NCI-H2107 treated with DMSO at 0.1 percent for 48 hours (cell line): Measurements from ENCODE around the gene PKN1.
"Not testable (repeated sequence)": the region's sequence is repeated elsewhere in the genome, so short reads cannot be mapped to it uniquely, and the experiment has no call there.

Experiments
- DNase-seq: peaks from one replicate; lab custom pipeline; 2025; ENCODE audit not compliant: unreplicated experiment; lab: John Stamatoyannopoulos, UW

PKN1 gene

DNA sequence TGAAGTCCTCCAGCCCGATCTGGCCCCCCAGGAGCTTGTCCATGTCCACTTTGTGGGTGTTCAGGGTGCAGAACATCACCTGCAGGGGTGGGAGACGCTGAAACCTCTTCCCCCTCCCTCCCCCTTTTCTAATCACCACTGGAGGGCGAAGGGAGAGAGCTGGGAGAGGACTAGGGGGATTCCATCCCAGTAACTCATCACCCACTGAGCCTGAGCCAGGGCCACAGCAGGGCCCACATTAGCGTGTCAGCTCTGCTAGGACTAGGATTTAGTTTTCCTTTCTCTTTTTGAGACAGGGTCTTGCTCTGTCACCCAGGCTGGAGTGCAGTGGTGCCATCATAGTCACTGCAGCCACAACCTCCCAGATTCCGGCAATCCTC lies 47.6 kb downstream of the PKN1 start:
- DNase-seq, result no peak

DNA sequence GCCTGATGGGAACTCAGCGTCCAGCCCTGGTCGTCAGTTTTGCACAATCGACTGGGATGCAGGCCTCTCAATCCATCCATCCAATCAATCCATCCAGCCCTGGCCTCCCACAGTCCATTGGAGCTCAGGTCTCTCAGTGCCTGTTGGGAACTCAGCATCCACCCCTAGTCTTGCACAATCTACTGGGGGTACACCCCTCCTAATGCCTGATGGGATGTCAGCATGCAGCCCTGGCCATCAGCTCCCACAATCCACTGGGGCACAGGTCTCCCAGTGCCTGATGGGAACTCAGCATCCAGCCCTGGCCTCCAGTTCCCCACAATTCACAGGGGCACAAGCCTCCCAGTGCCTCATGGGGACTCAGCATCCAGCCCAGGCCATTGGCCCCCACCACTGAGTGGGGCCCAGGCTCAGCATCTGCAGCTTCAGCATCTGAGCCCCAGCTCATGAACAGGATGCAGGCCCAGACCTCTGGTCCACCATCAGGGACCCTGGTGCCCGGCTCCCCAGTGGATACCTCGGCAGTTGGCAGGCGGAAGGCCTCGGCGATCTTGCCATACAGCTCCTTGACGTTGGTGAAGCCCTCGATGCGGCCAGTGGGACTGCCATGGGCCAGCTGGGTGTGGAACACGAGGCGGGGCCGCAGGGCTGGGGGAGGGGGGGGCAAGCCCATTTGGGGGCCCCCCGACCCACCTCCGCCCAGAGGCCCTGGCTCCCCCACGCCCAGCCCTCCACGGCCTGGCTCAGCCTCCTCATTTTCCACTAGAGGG lies 49.3 kb downstream of the PKN1 start:
- no peak for DNase-seq

DNA sequence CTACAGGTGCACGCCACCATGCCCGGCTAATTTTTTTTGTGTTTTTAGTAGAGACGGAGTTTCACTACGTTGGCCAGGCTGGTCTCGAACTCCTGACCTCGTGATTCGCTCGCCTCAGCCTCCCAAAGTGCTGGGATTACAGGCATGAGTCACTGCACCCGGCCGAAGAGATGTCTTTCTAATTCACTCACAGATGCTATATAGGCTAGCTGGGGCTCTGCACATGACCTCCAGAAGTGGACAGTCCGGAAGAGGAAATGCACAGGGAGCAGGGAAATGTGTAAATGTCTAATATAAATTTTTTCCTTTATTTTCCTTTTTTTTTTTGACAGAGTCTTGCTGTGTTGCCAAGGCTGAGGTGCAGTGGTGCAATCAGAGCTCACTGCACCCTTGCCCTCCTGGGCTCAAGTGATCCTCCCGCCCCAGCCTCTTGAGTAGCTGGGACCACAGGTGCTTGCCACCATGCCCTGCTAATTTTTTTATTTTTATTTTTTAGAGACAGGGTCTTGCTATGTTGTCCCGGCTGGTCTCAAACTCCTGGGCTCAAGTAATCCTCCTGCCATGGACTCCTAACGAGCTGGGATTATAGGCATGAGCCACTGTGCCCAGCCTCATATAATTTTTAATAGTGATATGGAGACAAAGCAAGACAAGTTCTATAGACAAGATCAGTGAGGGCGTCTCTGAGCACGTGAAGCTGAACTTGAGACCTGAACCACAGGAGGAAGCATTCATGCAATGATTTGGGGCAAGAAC lies 54.4 kb downstream of the PKN1 start:
- DNase-seq, result no peak

DNA sequence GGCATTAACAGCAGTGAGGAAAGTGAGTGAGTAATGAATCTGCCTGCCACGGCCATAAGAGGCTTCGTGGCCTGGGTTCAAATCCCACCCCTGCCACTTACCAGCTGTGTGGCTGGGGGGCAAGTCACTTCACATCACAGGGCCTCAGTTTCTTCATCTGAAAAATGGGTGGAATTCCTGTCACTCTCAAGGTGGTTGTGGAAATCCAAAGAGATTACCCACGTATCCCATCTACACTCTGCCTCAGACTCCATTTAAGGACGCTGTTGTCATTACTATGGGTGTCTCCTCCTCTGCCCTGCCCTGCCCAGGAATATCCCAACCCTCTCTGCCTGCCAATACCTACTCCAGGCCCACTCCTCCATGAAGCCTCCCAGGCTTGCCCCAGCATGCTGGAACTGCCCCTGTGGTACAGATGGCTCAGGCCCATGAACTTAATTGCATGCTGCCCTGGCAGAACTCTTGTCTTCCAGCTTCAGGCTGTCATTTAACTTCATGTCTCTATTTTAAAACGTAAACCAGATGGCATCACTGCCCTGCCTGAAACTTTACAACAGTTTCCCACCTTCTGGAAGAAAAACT lies 59.7 kb downstream of the PKN1 start:
- DNase-seq, result no peak

DNA sequence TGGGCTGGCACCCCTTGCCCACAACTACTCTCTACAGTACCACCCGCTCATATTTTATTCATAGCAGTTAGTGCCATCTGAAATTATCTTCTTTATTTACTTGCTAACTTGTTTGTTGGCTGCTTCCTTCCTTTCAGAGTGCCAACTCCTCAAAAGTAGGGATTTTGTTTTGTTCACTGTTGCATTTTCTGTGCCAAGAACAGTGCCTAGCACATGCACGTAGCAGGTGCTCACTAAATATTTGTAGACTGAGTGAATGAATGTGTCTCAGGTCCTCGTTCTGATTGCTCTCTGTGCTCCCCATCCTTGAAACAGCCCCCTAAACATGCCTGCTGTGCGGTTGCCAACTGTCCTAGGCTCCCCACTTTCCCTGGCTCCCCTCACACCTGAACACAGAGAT lies 61.3 kb downstream of the PKN1 start:
- DNase-seq, result no peak

DNA sequence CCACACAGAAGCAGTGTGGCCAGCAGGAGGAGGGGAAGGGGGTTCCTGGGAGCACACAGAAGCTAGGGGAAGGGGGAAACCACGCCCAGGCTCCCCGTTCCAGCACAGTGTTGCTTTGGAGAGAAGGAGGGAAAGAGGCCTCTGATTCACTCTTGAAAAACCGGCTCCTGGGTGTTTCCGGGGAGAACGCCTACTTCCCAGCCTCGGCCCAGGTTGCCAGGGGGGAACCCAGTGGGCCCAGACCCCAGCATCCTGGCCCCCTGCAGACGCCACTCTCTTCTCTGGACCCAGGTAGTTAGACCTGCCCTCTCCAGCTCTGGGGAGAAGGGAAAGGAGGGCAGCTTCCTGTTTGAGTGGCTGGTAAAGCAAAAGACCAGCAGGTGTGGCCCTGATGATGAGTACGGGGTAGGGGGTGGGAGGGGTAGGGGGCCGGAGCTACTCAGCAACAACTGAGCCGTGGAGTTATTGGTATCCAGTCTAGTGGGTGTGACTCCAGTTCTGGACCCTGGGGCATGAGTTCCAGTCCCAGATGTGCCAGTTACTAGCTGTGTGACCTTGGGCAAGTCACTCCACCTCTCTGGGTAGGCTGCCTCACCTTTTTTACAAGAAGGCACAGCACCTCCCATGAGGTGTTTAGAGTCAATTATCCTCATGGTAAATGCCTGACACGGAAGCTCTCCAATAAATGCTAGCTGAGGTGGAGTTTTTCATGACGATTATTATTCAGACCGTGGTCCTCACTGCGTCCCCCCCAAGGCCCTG lies 62.0 kb downstream of the PKN1 start:
- DNase-seq, result no peak

DNA sequence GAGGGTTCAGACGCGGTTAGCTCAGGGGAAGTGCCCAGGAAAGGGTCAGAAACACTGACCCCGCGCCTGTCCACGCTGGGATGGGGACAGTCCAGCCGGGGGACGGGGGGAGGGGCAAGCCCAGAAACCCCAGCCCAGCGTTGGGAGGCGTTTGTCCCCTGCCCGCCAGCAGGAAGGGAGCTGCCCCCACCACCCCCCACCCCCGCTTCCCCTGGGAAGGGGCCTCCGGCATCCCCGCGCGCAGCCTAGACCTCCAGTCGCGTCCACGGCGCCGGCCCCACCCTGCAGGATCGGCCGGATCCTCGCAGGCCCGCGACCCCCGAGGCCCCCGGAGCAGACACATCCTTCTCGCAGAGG lies 62.5 kb downstream of the PKN1 start:
- DNase-seq, result no peak

DNA sequence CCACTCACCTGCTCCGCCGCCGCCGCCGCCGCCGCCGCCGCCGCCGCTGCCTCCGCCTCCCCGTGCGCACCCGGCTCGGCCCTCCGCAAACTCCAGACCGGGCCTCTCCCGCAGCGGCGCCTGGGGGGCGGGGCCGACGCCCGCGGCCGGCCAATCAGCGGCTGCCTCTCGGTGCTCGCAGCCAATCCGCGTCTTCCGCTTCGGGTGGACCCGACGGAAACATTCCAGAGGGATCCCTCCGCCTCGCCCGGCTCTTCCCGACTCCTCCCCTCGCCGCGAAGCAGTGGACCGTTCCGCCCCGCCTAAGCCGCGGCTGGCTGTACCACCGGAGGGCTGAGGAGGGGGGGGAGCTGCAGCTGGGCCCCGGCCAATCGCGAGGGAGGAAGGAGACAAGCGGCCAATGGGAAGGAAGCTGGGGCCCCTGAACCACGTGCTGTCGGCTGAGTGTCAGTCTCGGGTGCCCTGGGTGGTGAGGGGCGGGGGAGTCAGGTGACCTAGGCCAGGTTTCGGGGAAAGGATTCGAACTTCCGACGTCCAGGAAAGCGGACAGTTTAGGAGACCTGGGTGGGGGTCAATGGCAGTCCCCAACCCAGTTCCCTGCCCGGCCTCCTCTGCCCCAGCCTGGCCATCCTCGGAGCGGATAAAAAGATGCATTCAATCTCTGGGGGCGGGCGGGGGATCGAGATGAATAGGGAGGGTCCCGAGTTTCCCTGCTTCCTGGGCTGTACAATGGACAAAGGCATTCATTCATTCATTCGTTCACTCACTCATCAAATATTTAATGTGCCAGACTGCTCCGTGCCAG lies 63.1 kb downstream of the PKN1 start, which contains the start of gene GIPC1:
TSS of gene GIPC1 (minus strand) at position 99 of the 805 bp plus-strand sequence. CDS start 13,151 bp downstream, outside the sequence.
- DNase-seq, result peak; percentile 96

DNA sequence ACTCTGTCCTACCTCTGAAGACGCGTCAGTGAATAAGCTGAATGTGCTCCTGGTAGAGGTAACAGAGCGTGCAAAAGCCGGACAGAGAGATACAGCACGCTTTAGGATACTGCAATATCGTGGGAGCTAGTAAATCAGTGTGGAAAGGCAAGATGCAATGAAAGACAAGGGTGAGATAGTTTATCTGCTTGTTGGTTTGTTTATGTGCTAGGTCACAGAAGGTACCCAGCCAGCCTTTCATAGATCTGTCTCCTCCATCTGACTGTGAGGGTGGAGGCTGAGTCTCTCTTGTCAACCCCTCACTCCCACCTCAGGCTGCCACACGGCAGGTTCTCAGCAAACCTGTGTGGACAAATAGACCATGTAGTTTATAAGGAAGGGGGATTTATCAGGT lies 63.7 kb downstream of the PKN1 start:
- DNase-seq, result no peak

DNA sequence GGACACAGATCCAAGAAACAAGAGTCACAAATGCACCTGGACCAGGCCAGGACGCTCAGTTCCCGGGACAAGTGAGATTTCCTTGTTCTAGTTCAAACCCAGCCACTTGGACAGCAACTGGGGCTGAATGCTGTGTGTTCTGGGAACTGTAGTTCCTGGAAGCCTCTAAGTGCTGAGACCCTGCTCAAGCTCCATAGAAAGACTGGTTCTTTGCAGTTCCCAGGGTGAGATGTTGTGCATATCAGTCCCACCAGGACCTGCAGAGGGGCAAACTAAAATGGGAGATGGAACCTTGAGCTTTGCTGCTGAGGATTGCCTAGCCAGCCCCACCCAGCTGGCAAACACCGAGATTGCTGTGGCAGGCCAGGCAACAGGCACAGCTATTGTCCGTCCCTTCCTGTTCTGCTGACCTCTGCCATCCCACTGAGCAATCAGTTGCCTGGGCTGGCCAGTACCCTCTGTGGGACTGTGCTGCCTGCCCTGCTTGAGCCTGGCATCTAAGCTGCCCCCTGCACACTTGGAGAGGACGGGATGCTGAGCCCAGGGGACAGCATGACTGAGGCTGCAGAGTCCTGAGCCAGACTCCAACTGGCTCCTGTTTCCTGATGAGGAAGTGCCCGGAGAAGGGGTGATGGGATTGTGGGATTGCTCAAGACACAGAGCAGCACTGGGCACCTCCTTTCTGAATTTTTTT lies 64.3 kb downstream of the PKN1 start:
- DNase-seq, result no peak

DNA sequence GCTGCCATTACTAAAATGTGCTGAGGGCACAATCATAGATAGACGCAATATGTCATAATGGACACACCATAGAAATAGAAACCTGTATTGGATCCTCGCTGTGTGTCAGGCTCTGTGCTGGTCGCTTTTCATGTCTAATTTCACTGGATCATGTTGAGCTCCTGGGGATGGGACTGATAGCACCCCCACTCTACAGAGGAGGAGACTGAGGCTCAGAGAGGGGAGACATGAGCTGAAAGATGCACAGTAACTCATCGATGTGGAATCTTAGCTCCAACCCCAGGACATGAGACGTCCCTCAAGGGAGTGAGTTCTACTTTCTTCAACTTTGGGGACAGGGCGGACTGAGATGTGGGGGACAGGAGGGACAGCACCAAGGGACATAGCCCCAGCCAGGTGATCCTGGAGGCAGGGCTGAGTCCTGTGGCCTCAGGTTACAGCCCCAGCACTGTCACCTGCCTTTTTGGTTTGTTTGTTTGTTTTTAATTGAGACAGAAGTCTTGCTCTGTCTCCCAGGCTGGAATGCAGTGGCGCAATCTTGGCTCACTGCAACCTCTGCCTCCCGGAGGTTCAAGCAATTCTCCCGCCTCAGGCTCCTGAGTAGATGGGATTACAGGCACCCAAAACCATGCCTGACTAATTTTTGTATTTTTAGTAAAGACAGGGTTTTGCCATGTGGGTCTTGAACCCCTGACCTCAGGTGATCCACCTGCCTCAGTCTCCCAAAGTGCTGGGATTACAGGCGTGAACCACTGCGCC lies 69.4 kb downstream of the PKN1 start:
- no peak for DNase-seq

DNA sequence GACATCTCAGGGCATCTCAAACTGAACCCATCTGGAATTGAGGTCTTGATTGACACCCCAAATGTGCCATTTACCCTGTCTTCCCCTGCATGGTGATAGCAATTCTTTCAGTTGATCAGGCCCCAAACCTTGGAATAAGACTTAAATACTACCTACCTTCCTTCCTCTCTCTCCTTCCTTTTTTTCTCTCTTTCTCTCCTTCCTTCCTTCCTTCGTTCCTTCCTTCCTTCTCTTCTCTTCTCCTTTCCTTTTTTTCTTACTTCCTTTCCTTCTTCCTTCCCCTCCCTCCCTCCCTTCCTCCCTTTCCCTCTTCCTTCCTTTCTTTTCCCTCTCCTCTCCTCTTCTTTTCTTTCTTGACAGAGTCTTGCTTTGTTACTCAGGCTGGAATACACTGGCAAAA lies 70.2 kb downstream of the PKN1 start:
- DNase-seq, result no peak

DNA sequence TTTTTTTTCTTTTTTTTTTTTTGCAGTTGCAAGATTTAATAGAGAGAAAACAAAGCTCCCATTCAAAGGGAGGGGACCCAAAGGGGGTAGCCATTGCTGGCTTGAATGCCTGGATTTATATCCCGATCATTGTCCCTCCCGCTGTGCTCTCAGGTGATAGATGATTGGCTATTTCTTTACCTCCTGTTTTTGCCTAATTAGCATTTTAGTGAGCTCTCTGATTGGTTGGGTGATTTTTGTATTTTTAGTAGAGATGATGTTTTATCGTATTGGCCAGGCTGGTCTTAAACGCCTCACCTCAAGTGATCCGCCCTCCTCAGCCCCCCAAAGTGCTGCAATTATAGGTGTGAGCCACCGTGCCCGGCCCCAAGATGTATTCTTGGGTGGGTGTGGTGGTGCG lies 71.5 kb downstream of the PKN1 start:
- not testable (repeated sequence) for DNase-seq

DNA sequence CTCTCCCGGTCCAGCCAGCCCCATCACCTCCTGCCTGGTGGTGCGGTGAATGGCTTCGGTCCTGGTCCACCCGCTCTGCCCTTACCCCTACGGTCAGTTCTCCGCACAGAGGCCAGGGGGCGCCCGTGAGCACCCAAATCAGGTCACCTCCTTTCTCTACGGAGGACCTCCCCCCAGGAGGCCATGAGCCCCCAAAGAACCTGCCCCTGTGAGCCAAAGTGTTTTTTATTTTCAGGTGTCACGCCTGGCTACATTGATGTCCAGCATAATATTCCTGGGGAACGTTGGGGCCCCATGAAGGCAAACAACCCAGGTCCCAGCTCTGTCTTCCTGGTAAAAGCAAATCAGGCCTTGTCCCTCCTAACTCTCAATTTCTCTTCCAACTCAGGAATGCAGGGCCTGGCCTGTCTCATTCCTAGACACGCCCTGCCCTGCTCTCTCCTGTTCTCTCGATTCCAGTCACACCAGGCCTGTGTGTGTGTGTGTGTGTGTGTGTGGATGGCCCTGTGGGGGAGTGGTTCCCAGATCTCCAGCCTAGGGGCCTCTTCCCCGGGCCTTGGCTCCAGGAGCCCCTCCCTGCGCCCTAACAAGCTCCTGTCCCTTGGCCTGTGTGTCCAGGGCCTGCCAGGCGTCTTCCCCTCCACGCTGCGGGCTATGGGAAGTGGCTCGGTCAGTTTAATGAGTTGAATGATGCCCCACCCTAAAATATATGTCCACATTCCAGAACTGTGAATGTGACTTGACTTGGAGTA lies 72.6 kb downstream of the PKN1 start:
- DNase-seq, result no peak

DNA sequence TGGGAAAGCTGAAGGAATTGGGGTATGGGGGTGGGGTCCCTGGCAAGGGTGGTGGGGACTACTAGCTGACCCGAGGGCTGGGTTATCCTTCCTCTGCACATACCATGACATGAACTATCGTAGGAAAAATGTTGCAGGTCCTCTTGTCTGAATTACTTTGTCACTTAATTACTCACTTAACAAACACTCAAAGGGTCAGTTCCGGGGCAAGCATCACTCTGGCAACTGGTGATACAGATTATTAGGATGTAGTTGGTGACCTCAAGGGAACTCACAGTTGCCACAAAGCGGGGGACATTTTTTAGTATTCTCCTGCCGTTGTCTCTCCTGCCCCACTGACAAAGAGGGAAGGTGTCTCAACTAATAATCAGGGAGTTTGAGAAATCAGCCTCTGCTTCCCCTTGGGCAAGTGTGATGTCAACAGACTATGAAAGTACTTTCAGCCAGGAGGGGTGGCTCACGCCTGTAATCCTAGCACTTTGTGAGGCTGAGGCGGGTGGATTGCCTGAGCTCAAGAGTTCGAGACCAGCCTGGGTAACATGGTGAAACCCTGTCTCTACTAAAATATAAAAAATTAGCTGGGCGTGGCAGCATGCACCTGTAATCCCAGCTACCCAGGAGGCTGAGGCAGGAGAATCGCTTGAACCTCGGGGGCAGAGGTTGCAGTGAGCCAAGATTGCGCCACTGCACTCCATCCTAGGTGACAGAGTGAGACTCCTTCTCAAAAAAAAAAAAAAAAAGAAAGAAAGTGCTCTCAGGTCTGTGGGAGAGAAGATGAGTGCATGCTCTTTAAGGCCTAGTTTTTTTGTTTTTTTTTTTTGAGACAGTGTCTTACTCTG lies 74.8 kb downstream of the PKN1 start:
- DNase-seq, result no peak

DNA sequence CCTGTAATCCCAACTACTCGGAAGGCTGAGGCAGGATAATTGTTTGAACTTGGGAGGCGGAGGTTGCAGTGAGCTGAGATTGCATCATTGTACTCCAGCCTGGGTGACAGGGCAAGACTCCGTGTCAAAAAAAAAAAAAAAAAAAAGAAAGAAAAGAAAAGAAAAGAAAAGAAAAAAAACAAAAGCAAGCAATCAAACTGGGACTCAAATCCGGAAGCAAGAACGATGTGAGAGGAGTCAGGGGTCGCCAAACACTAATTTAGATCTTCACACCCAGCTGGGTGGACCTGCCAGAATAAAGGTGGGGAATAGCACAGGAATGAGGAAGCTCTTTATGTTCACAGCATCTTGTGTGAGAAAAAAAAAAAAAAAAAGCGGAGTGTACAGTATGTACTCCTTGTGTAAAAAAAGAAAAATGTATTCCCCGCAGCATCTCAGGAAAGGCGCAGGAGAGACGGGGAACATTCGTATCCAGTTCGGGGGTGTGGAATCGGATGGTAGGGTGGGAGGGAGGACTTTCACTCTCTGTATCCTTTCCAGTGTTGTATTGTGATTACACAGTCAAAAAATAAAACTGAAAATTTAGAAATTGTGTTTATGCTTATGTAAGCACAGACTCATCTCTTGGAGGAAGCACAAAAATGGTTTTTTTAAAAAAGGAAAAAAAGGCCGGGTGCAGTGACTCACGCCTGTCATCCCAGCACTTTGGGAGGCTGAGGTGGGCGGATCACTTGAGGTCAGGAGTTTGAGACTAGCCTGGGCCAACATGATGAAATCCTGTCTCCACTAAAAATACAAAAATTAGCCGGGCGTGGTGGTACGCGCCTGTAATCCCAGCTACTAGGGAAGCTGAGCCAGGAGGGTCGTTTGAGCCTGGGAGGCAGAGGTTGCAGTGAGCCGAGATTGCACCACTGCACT lies 77.5 kb downstream of the PKN1 start:
- DNase-seq, result no peak

DNA sequence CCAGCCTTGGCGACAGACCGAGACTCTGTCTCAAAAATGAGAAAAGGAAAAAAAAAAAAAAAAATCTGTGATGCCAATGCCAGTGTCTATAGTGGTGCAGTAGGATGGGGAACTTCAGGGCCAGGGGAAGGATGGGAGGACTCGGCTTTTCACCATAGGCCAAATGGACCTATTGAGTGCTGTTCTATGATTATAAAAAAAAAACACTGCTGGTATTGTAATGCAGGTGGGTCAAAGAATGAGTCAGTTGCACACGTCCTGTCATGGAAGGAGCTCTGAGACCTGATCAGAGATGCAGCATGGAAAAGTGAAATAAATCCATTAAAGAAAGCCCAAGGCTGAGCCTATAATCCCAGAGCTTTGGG lies 78.1 kb downstream of the PKN1 start:
- no peak for DNase-seq
